ENCODE data around the gene GLRX.
"Not testable (repeated sequence)": the region's sequence is repeated elsewhere in the genome, so short reads cannot be mapped to it uniquely, and the experiment has no call there.

GLRX gene

GRCh38 chr5:95841914-95842812 is 19.6 kb upstream of the GLRX start:
- Mint-ChIP-seq H3K4me3 (no peak overlapping the region), H3K27me3 (no peaks in the 10 kb centered on the region), H3K27ac (peak overlapping the region; percentile 96), H3K4me1 (peaks cover 20% of the 10 kb centered on the region), H3K9me3 (no peaks in the 10 kb centered on the region), H3K36me3 (no peaks in the 10 kb centered on the region)

- Mint-ChIP-seq H3K4me1 (peaks cover 31% of the 10 kb centered on the region), H3K9me3 (no peaks in the 10 kb centered on the region), H3K27ac (peak overlapping the region; percentile 61), H3K4me3 (no peak overlapping the region), H3K27me3 (no peaks in the 10 kb centered on the region), H3K36me3 (no peaks in the 10 kb centered on the region)
Measured at GRCh38 chr5:95840956-95841705, 18.6 kb upstream of the GLRX start.

- Mint-ChIP-seq H3K4me3 (no peak overlapping the region), H3K4me1 (peaks cover 40% of the 10 kb centered on the region), H3K27ac (no peak overlapping the region)
Measured at GRCh38 chr5:95839658-95840057, 17.1 kb upstream of the GLRX start.

GRCh38 chr5:95838556-95838955 is 16.0 kb upstream of the GLRX start:
- Mint-ChIP-seq H3K4me1 (peaks cover 50% of the 10 kb centered on the region), H3K27me3 (no peaks in the 10 kb centered on the region), H3K27ac (no peak overlapping the region), H3K4me3 (no peak overlapping the region), H3K9me3 (no peaks in the 10 kb centered on the region), H3K36me3 (no peaks in the 10 kb centered on the region)

More at GRCh38 chr5:95839658-95840057, 17.1 kb upstream of the GLRX start:
- H3K27me3 Mint-ChIP-seq, result no peaks in the 10 kb centered on the region
- H3K9me3 Mint-ChIP-seq, result no peaks in the 10 kb centered on the region
- no peaks in the 10 kb centered on the region for H3K36me3 Mint-ChIP-seq

GRCh38 chr5:95838001-95838520 is 15.5 kb upstream of the GLRX start:
- H3K4me1 Mint-ChIP-seq, result peaks cover 50% of the 10 kb centered on the region

GRCh38 chr5:95837492-95837891 is 15.0 kb upstream of the GLRX start:
- Mint-ChIP-seq H3K4me3 (no peak overlapping the region), H3K36me3 (no peaks in the 10 kb centered on the region), H3K4me1 (peaks cover 50% of the 10 kb centered on the region), H3K27ac (no peak overlapping the region), H3K9me3 (no peaks in the 10 kb centered on the region), H3K27me3 (no peaks in the 10 kb centered on the region)

More at GRCh38 chr5:95838001-95838520, 15.5 kb upstream of the GLRX start:
- H3K36me3 Mint-ChIP-seq, result no peaks in the 10 kb centered on the region
- no peaks in the 10 kb centered on the region for H3K9me3 Mint-ChIP-seq
- no peak overlapping the region for H3K27ac Mint-ChIP-seq
- no peaks in the 10 kb centered on the region for H3K27me3 Mint-ChIP-seq
- no peak overlapping the region for H3K4me3 Mint-ChIP-seq

- peak overlapping the region; percentile 70 for H3K4me3 Mint-ChIP-seq
- not testable (repeated sequence) for H3K9me3 Mint-ChIP-seq, H3K27me3 Mint-ChIP-seq, H3K36me3 Mint-ChIP-seq
- peaks cover 50% of the 10 kb centered on the region for H3K4me1 Mint-ChIP-seq
- peak overlapping the region; percentile 82 for H3K27ac Mint-ChIP-seq
Measured at GRCh38 chr5:95836971-95837370, 14.4 kb upstream of the GLRX start.

- Mint-ChIP-seq H3K4me3 (peak overlapping the region; percentile 70), H3K27me3 (no peaks in the 10 kb centered on the region), H3K27ac (peak overlapping the region; percentile 82), H3K9me3 (no peaks in the 10 kb centered on the region), H3K4me1 (peaks cover 54% of the 10 kb centered on the region), H3K36me3 (no peaks in the 10 kb centered on the region)
Measured at GRCh38 chr5:95836544-95836943, 14.0 kb upstream of the GLRX start.

- Mint-ChIP-seq H3K4me1 (peaks cover 55% of the 10 kb centered on the region), H3K9me3 (no peaks in the 10 kb centered on the region), H3K27me3 (no peaks in the 10 kb centered on the region), H3K4me3 (peak overlapping the region; percentile 91), H3K36me3 (no peaks in the 10 kb centered on the region), H3K27ac (peak overlapping the region; percentile 99)
Measured at GRCh38 chr5:95835682-95836385, 13.3 kb upstream of the GLRX start.

GRCh38 chr5:95832664-95833063 is 10.1 kb upstream of the GLRX start:
- Mint-ChIP-seq H3K9me3 (no peaks in the 10 kb centered on the region), H3K27me3 (no peaks in the 10 kb centered on the region), H3K4me3 (peak overlapping the region; percentile 23), H3K27ac (peak overlapping the region; percentile 46), H3K4me1 (peaks cover 56% of the 10 kb centered on the region), H3K36me3 (no peaks in the 10 kb centered on the region)

GRCh38 chr5:95830226-95830625 is 7.7 kb upstream of the GLRX start:
- H3K4me3 Mint-ChIP-seq, result no peak overlapping the region
- H3K4me1 Mint-ChIP-seq, result peaks cover 47% of the 10 kb centered on the region
- no peaks in the 10 kb centered on the region for H3K27me3 Mint-ChIP-seq
- no peak overlapping the region for H3K27ac Mint-ChIP-seq
- H3K36me3 Mint-ChIP-seq, result no peaks in the 10 kb centered on the region
- H3K9me3 Mint-ChIP-seq, result no peaks in the 10 kb centered on the region

GRCh38 chr5:95827892-95828246 is 5.3 kb upstream of the GLRX start:
- Mint-ChIP-seq H3K4me1 (peaks cover 51% of the 10 kb centered on the region), H3K4me3 (no peak overlapping the region), H3K9me3 (no peaks in the 10 kb centered on the region), H3K27me3 (no peaks in the 10 kb centered on the region), H3K36me3 (no peaks in the 10 kb centered on the region), H3K27ac (no peak overlapping the region)

- H3K9me3 Mint-ChIP-seq, result no peaks in the 10 kb centered on the region
- H3K36me3 Mint-ChIP-seq, result no peaks in the 10 kb centered on the region
- H3K27me3 Mint-ChIP-seq, result no peaks in the 10 kb centered on the region
- H3K27ac Mint-ChIP-seq, result no peak overlapping the region
- H3K4me3 Mint-ChIP-seq, result no peak overlapping the region
- H3K4me1 Mint-ChIP-seq, result peaks cover 50% of the 10 kb centered on the region
Measured at GRCh38 chr5:95826949-95827891, 4.7 kb upstream of the GLRX start.

GRCh38 chr5:95825495-95825894 is 3.0 kb upstream of the GLRX start:
- peak overlapping the region; percentile 76 for H3K27ac Mint-ChIP-seq
- H3K36me3 Mint-ChIP-seq, result no peaks in the 10 kb centered on the region
- H3K9me3 Mint-ChIP-seq, result no peaks in the 10 kb centered on the region
- H3K27me3 Mint-ChIP-seq, result no peaks in the 10 kb centered on the region
- no peak overlapping the region for H3K4me3 Mint-ChIP-seq
- peaks cover 56% of the 10 kb centered on the region for H3K4me1 Mint-ChIP-seq
